HG02943 (cell line): ENCODE measurements around the gene UGT2B10.
"Not testable (repeated sequence)": the region's sequence is repeated elsewhere in the genome, so short reads cannot be mapped to it uniquely, and the experiment has no call there.

Source experiments
- ATAC-seq: cut with Tn5 transposase; IDR thresholded peaks from one replicate; pipeline ENCODE4 v1.9.1; 2021; ENCODE audit warnings: mild to moderate bottlenecking, low read depth, moderate library complexity; ENCODE audit not compliant: unreplicated experiment

UGT2B10 gene

DNA sequence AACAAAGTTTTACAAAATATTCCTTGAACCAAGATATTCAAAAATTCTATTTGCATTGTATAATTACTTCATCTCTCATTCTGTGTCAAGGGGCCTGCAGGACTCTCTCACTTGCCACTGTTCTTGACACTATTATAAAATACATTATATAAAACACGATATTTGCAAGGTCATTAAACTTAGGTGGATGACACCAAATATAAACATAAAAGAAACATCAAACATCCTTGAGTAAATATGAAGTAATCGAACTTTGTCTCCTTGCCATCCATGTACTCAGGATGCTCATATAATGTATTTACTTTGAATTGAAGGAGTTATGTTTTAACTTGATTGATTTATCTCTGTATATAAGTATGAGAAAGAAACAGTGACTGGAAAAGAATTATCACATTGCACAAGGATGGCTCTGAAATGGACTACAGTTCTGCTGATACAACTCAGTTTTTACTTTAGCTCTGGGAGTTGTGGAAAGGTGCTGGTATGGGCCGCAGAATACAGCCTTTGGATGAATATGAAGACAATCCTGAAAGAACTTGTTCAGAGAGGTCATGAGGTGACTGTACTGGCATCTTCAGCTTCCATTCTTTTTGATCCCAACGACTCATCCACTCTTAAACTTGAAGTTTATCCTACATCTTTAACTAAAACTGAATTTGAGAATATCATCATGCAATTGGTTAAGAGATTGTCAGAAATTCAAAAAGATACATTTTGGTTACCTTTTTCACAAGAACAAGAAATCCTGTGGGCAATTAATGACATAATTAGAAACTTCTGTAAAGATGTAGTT lies at the start of gene UGT2B10:
Gene UGT2B10 (plus strand): TSS at position 378 of the 793 bp plus-strand sequence. CDS start 26 bp downstream, at position 404.
- not testable (repeated sequence) for ATAC-seq

DNA sequence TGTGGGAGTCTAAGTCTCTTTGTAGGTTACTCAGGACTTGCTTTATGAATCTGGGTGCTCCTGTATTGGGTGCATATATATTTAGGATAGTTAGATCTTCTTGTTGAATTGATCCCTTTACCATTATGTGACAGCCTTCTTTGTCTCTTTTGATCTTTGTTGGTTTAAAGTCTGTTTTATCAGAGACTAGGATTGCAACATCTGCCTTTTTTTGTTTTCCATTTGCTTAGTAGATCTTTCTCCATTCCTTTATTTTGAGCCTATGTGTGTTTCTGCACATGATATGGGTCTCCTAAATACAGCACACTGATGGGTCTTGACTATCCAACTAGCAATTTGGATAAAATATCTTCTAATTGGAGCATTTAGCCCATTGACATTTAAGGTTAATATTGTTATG lies 44.0 kb upstream of the UGT2B10 start:
- not testable (repeated sequence) for ATAC-seq

DNA sequence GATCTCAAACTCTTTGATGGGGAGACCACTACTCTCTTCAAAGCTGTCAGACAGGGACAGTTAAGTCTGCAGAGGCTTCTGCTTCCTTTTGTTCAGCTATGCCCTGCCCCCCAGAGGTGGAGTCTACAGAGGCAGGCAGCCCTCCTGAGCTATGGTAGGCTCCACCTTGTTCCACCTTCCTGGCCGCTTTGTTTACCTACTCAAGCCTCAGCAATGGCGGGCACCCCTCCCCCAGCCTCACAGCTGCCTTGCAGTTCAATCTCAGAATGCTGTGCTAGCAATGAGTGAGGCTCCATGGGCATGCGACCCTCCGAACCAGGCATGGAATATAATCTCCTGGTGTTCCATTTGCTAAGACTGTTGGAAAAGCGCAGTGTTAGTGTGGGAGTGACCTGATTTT lies 42.1 kb upstream of the UGT2B10 start:
- no peak for ATAC-seq

DNA sequence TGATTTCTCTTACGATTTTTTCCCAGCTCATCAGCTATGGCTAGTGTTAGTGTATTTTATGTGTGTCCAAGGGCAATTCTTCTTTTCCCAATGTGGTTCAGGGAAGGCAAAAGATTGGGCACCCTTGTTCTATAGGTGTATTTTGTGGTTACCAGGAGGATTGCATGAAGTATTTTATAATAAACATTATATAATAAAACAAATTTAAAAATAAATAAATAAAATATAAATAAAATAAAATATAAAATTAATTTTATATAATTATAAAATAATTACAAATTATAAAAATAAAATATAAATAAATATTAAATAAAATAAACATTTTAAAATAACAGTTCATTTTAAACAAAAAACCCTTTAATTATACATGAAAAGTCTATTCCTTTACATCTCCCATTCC lies 35.6 kb upstream of the UGT2B10 start:
- no peak for ATAC-seq

DNA sequence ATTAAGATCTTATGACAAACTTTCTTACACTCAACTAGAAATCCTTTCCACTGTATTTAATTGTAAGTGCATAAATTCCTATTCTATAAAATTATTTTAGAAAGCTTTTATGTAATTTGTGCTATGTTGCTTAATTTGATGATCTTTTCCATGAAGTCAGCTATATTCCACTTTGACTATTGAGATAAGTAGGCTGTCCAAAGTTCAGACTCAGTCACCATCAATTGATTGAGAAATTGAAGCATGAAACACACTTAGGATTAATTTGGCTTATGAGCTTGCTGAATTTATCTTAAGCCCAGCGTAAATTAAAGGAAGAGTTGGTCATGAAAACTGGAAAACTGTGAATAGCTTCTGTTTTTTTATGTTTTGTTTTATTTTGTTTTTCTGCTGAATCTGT lies 18.7 kb upstream of the UGT2B10 start:
- ATAC-seq: no peak

DNA sequence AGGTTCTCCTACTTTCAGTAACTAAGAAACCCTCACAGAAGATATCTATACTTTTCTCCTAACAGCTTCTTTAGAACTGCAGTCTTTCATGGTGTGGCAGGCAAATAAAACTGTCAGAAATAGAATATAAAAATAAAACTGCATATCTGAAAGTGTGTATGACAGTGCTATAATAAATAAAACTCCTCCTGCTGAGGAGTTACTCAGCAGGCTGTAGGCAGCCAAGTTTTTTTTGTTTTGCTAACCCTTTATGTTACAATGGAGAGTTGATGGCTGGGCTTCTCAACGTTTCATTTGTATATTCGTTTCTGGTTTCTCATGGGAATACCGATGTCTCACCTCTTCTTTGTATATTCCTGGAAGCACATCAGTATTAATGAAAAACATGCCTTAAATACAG lies 18.2 kb upstream of the UGT2B10 start:
- ATAC-seq: no peak

DNA sequence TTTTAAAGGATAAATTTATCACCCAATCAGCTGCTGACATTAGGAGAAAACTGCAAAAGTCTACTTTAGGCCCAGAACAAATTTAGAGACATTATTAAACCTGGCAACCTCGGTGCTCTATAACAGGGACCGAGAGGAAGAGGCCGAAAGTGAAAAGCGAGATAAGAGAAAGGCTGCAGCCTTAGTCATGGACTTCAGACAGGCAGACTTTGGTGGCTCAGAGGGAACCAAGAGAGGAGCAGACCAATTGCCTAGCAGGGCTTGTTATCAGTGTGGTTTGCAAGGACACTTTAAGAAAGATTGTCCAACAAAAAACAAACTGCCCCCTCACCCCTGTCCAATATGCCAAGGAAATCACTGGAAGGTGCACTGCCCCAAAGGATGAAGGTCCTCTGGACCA lies 12.8 kb upstream of the UGT2B10 start:
- ATAC-seq: no peak

DNA sequence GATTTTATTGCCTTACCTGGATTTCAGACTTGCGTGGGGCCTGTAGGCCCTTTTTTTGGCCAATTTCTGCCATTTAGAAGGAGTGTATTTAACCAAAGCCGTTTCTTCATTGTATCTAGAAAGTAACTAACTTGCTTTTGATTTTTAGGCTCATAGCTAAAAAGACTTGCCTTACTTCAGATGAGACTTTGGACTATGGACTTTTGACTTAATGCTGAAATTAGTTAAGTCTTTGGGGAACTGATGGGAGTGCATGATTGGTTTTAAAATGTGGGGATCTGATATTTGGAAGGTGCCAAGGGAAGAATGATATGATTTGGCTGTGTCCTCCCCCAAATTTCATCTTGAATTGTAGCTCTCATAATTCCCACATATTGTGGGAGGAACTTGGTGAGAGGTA lies 7.7 kb upstream of the UGT2B10 start:
- no peak for ATAC-seq

DNA sequence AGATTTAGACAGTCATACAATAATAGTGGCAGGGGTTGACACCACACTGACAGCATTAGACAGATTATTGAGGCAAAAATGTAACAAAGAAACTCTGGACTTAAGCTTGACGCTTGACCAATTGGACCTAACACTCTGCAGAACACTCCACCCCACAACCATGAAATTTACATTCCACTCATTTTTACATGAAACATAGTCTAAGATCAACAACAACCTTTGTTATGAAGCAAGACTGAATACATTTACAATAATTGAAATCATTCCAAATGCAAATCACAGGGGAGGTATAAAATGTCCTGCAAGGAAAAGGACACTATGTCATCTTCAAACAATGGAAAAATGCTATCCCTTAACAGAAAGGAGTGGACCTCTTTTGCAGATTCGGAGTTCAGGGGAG lies 4.9 kb upstream of the UGT2B10 start:
- ATAC-seq: no peak

DNA sequence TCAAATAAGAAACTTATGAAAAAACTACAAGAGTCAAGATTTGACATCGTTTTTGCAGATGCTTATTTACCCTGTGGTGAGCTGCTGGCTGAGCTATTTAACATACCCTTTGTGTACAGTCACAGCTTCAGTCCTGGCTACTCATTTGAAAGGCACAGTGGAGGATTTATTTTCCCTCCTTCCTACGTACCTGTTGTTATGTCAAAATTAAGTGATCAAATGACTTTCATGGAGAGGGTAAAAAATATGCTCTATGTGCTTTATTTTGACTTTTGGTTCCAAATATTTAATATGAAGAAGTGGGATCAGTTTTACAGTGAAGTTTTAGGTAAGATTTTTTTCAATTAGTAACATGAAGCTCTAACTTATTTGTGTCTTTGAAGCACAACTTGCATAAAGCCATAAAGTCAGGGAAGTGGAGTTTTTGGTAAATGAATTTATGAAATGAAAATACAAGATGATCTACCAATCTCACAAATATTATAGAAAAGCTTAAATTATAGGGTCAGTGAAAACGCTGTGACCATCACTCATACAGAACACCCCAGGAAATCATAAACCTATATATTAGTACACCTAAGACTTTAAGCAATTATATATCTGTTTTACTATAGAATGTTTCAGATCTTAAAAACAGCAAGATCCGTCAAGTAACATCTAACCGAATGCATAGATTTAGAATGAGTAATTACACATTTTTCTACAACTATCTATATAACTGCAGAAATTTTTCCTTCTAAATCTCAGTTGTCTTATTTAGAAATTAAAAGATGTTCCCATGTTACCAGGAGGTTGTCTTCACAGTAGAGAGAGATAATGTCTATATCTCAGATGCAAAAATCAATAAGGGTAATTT lies 844 bp downstream of the UGT2B10 start:
- not testable (repeated sequence) for ATAC-seq

DNA sequence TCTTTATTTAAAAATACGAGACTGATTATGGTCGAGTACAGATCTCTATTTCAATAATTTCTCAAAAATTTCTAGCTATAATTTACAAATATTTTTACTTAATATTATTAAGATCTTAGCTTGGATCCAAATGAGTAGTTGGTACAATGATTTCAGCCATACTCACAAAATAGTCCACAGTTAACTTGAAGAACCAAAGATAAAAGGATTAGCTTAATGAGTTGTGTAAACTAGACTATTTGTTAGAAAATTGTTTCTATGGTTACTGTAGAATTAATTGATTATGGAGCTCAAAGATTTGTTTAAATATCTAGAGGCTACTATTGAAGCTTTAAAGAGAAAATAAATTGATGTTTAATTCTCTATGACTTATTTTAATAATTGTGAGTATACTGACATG lies 1.6 kb downstream of the UGT2B10 start:
- ATAC-seq: no peak

DNA sequence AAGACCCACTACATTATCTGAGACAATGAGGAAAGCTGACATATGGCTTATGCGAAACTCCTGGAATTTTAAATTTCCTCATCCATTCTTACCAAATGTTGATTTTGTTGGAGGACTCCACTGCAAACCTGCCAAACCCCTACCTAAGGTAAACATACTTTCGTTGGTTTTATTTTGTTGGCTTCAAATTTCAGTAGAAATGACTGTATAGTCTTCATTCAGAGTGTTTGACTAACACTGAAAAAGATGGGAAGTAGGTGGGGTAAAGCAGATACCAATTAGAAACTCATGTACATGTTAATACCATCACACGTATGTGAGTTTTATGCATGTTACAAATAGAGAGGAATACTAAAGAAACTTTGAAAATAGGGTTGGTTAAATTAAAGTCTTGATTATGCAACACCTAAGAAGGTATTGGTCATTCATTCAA lies 2.3 kb downstream of the UGT2B10 start:
- not testable (repeated sequence) for ATAC-seq

DNA sequence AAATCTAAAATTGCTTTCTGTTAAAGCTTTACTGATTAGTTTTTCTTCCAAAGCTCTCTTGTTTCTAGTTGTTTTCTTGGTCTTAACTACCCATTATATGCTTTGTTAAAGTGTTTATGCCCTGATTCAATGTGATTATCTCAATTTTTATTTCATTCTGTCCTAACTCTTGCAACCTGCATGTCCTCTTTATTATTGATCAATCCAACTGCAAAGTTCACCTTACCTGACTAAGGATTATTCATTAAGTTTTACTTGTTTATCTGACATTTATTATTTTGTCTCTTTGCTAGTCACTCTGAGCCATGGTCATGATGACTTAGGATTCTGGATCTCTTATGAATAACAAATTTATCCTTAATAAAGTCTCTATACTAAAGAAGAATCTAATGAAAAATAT lies 15.8 kb downstream of the UGT2B10 start:
- no peak for ATAC-seq

DNA sequence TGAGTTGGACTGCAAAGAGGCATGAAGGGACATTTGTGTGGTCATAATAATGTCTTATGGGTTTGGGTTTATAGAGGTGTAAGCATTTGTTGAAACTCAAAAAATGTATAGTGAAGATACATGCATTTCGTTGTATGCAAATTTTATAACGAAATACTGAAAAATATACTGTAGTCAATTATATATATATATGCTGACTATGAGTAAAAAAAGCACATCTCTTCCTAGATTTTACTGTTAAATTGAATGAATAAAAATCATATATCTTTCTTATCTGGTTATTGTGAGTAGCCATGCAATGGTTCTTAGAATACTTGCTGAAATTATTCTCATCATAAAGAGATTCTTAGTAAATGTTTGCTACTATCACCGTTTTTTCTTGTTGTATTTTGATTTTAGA lies 34.5 kb downstream of the UGT2B10 start:
- ATAC-seq: no peak

DNA sequence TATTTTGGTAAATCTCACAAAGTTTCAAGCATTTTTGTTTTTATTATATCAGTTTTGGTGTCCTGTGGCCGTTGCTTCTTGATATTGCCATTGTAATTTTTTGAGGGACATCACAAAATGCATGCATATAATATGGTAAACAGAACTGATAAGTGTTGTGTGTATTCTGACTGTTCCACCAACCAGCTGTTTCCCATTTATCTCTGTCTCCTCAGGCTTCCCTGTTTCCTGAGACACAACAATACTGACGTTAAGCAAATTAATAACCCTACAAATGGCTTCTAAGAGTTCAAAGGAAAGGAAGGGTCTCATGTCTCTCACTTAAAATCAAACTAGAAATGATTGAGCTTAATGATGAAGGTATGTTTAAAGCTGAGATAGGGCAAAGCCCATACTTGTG lies 40.0 kb downstream of the UGT2B10 start:
- ATAC-seq: no peak

DNA sequence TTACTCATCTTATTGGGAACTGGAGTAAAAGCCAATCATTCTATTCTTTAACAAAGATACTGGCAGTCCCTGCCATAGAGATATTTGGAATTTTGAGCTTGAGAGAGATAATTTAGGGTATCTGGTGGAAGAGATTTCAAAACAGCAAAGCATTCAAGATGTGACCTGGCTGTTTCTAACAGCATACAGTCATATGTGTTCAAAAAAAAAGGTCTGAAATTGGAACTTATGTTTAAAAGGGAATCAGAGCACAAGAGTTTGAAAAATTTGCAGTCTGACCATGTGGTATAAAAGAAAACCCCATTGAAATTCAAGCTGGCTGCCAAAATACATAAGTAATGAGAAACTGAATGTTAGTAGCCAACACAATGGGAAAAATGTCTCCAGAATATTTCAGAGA lies 42.2 kb downstream of the UGT2B10 start:
- no peak for ATAC-seq

DNA sequence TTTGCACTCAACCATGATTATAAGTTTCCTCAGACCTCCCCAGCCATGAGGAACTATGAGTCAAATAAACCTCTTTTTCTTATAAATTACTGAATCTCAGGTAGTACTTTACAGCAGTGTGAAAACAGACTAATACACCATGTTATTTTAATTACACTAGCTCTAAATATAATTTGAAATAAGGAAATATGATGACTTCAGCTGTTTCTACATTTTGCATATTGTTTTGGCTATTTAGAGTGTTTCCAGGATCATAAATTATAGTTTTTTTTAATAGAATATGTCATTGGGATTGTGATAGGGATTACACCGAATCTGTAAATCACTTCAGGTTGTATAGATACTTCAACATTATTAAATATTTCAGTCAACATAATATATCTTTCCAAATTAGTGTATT lies 43.9 kb downstream of the UGT2B10 start:
- no peak for ATAC-seq

DNA sequence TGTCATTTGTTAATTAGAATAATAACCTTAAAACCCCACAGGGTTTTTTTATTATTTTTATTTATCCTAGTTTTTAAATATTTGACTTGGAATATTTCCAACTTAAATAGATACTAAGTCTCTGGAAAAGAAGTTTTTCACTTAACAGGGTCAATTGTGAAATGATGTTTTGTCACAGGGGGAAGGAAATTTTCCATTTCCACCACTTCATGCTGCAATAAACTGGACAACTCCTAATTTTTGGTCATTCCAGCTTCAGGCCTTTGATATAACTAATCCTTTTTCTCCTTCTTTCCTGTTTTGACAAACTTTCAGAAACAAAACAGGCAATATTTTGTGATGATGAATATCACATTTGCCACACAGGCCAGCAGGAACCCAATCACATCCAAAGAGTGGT lies 45.3 kb downstream of the UGT2B10 start:
- no peak for ATAC-seq

DNA sequence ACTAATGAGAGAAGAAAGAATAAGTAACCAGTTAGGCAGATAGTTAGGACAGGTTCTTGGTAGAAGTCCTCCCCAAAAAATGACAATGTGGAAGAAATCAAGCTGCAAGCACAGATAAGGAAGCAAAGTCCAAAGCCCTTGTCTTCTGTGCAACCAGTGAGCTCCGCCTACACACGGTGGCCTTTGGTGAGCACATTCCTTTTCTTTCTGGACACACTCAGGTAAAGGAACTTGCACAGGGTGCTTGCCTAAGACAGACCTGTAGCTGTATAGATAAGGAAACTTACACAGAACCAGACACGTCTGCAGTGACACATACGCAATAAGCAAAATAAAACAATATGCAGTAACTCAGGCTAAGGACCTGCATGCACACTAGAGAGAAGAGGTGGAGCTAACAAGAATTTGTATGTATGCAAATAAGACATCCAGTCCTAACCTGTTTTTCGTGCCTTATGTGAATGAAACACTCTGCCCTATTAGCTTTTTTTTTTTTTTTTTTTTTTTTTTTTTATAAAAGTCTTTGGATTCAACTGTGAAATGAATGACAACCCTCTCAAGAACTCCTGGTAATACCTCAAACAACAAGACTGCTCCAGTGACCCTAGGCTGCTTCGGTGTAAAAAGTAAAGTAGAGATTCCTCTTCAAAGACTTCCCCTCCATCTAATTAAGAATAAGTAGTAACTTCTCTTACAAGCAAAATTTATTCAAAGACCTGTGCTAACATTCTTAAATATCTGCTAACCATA lies 48.8 kb downstream of the UGT2B10 start:
- no peak for ATAC-seq

DNA sequence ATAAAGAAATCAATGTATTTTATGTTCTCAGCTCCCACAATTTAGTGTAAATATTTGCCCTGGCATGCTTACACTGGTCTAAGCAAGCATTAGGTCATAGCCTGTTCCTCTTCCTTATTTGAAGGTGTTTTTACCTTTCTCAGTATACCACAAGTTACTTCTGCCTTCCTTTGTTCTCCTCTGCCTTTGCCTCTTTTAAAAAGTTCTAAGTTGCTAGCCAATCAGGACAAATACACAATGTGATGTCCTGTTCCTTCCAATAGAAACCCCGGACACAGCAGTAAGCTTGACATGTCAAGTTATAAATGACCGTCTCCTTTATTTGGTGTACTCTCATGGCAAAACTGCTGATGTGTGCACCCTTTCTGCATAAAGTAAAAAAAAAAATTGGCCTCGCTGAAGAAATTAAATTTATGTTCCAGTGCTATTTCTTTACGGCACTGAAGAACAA lies 49.4 kb downstream of the UGT2B10 start:
- ATAC-seq: no peak

DNA sequence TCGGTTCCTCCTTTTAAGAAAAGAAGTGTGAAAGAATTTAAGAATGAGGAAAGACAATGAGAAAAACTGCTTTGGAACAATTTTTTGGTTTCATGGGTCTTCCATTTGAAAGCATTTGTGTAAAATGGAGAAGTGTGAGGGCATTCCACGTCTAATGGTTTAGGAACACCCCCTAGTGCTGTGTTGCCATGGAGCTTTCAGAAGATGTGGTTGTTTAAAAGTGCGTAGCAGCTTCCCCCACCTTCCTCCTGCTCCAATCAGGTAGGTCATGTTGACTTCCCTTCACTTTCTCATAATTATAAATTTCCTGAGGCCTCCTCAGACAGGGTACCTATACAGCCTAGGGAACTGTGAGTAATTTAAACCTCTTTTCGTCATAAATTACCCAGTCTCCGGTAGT lies 50.0 kb downstream of the UGT2B10 start:
- no peak for ATAC-seq
